ENCODE data around the gene PTDSS2. TPM values are rescaled to one million over a fixed set of nuclear protein-coding genes. Genes with fewer than 3 reads are reported as not detected.

Gene PTDSS2
- polyA plus RNA-seq, 2 of the 4 experiments (the other 2 are of a cell fraction): 23.4 to 38.9 TPM

DNA sequence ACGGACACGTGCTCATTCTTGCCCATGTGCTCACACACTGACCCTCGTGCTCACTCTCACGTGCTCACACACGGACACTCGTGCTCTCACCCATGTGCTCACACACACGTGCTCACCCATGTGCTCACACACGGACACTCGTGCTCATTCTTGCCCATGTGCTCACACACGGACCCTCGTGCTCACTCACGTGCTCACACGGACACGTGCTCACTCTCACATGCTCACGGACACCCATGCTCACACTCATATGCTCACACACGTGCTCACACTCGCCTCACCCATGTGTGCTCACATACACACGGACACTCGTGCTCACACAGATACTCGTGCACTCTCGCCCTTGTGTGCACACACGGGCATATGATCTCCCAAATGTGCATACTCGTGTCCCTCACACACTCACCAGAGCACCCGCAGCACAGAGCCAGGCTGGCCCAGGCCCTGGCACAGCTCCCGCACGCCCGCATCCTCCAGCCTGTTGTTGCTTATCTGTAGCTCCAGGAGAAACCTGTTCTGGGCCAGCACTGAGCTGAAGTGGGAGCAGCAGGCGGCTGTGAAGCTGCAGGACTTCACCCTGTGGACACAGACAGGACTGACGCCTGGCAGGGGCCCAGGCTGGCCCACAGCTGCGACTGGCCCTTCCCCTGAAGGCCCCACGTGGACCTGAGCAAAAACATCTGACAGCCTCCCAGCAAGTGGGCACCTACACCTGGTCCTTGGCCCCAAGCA, 47.7 kb downstream of the PTDSS2 start:
- FAIRE-seq (no peak), ATAC-seq (peak; percentile 4 to 6; a peak in 2 of 6 replicates), DNase-seq (ENCODE audit: low read depth in 1 of 2, low spot score in 1 of 2) (no peak)
- ChIA-PET POLR2A (interaction anchor here (0.9 to 1.3 kb wide), 2 partner anchors 9 to 101 kb away, joined by 3 to 7 read pairs; no protein-coding TSS in a partner anchor), CTCF (interaction anchor here (0.7 to 4.8 kb wide), 5 partner anchors 14 to 49 kb away, joined by 3 to 28 read pairs (median 4); no protein-coding TSS in a partner anchor)
- Histone ChIP-seq H3K27ac (no peak overlapping the region), H3K4me2 (no peak overlapping the region), H3K4me3 (no peak overlapping the region), H3K4me1 (no peaks in the 10 kb centered on the region), H3K9me3 (no peaks in the 10 kb centered on the region)
- 96% methylated on average over 31 of the region's 31 CpGs for WGBS (ENCODE audit: missing lambda C conversion rate)
- TF ChIP-seq FOSB (CRISPR knock-in tag; IDR thresholded peaks at IDR 0.05) (no peak), RAD21 (conservative IDR thresholded peaks at IDR 0.05 in 1 of 2, IDR thresholded peaks at IDR 0.05 in 1 of 2) (no peak), HEYL (CRISPR knock-in tag; IDR thresholded peaks at IDR 0.05) (no peak), EHMT2 (IDR thresholded peaks at IDR 0.05; ENCODE audit: low read depth) (no peak), HES2 (IDR thresholded peaks at IDR 0.05) (no peak), NPAS2 (CRISPR knock-in tag; IDR thresholded peaks at IDR 0.05; ENCODE audit: borderline replicate concordance) (no peak), JUN (IDR thresholded peaks at IDR 0.05) (no peak), FOXS1 (CRISPR knock-in tag; IDR thresholded peaks at IDR 0.05) (no peak), PHF8 (IDR thresholded peaks at IDR 0.05; ENCODE audit: borderline replicate concordance, low read depth) (no peak), CEBPB (IDR thresholded peaks at IDR 0.05) (no peak), MAFK (IDR thresholded peaks at IDR 0.05; ENCODE audit: partially characterized antibody) (no peak), E2F6 (IDR thresholded peaks at IDR 0.05; ENCODE audit: borderline replicate concordance, low read depth) (no peak), FOSL2 (IDR thresholded peaks at IDR 0.05) (no peak), FOSL2 (CRISPR knock-in tag; IDR thresholded peaks at IDR 0.05) (no peak), EP300 (IDR thresholded peaks at IDR 0.05) (no peak), CHD4 (IDR thresholded peaks at IDR 0.05; ENCODE audit: borderline replicate concordance) (no peak), HOXB13 (CRISPR knock-in tag; IDR thresholded peaks at IDR 0.05; ENCODE audit: low read depth) (no peak), RNF2 (IDR thresholded peaks at IDR 0.05; ENCODE audit: borderline replicate concordance, low read depth) (no peak), MAZ (IDR thresholded peaks at IDR 0.05; ENCODE audit: borderline replicate concordance, low read depth, low read length) (no peak)
- TF ChIP-seq, protein P1, sequence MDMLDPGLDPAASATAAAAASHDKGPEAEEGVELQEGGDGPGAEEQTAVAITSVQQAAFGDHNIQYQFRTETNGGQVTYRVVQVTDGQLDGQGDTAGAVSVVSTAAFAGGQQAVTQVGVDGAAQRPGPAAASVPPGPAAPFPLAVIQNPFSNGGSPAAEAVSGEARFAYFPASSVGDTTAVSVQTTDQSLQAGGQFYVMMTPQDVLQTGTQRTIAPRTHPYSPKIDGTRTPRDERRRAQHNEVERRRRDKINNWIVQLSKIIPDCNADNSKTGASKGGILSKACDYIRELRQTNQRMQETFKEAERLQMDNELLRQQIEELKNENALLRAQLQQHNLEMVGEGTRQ (IDR thresholded peaks at IDR 0.05): no peak
- TF ChIP-seq, protein P2, sequence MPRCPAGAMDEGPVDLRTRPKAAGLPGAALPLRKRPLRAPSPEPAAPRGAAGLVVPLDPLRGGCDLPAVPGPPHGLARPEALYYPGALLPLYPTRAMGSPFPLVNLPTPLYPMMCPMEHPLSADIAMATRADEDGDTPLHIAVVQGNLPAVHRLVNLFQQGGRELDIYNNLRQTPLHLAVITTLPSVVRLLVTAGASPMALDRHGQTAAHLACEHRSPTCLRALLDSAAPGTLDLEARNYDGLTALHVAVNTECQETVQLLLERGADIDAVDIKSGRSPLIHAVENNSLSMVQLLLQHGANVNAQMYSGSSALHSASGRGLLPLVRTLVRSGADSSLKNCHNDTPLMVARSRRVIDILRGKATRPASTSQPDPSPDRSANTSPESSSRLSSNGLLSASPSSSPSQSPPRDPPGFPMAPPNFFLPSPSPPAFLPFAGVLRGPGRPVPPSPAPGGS (IDR thresholded peaks at IDR 0.05): no peak

GRCh38 chr11:498297-499181, 48.5 kb downstream of the PTDSS2 start:
- ATAC-seq: no peak
- Histone ChIP-seq H3K4me2 (no peak overlapping the region), H3K4me1 (no peaks in the 10 kb centered on the region), H3K27ac (no peak overlapping the region), H3K4me3 (no peak overlapping the region), H3K9me3 (no peaks in the 10 kb centered on the region)
- FAIRE-seq: no peak
- no peak for DNase-seq (ENCODE audit: low read depth in 1 of 2, low spot score in 1 of 2)
- TF ChIP-seq RCOR1 (IDR thresholded peaks at IDR 0.05; ENCODE audit: low read depth, low read length): no peak
- TF ChIP-seq, protein P3, sequence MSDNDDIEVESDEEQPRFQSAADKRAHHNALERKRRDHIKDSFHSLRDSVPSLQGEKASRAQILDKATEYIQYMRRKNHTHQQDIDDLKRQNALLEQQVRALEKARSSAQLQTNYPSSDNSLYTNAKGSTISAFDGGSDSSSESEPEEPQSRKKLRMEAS (IDR thresholded peaks at IDR 0.05): no peak
- no peak for TF ChIP-seq E2F6 (IDR thresholded peaks at IDR 0.05; ENCODE audit: borderline replicate concordance, low read depth)
- 85% methylated on average over 14 of the region's 39 CpGs for WGBS (ENCODE audit: missing lambda C conversion rate)
- ChIA-PET POLR2A (interaction anchor here (0.9 to 1.3 kb wide), 2 partner anchors 8 to 102 kb away, joined by 3 to 7 read pairs; no protein-coding TSS in a partner anchor), CTCF (interaction anchor here (0.7 to 4.8 kb wide), 6 partner anchors 13 to 50 kb away, joined by 3 to 28 read pairs (median 4); no protein-coding TSS in a partner anchor)
